ENCODE data around the gene PKP4.

GRCh38 chr2:158495175-158495574, 38.4 kb downstream of the PKP4 start:
- no peak for TF ChIP-seq SP1 (IDR thresholded peaks at IDR 0.05)
- no peak for TF ChIP-seq TARDBP (IDR thresholded peaks at IDR 0.05)
- TF ChIP-seq BHLHE40 (IDR thresholded peaks at IDR 0.05; ENCODE audit: borderline replicate concordance) = no peak
- TF ChIP-seq SUZ12 (IDR thresholded peaks at IDR 0.05) = no peak
